ENCODE data around the gene LRP2.
"Not testable (repeated sequence)": the region's sequence is repeated elsewhere in the genome, so short reads cannot be mapped to it uniquely, and the experiment has no call there.

The LRP2 gene

GRCh38 chr2:169345486-169346437 lies 16.6 kb downstream of the LRP2 start:
- no peak for DNase-seq

GRCh38 chr2:169344736-169345485 lies 17.4 kb downstream of the LRP2 start:
- no peak for DNase-seq

GRCh38 chr2:169343202-169343601 lies 19.1 kb downstream of the LRP2 start:
- no peak for DNase-seq

GRCh38 chr2:169339657-169340056 lies 22.7 kb downstream of the LRP2 start:
- no peak for DNase-seq

GRCh38 chr2:169336695-169337094 lies 25.6 kb downstream of the LRP2 start:
- DNase-seq = no peak

- no peak for DNase-seq
Observed at GRCh38 chr2:169330555-169331198, 31.7 kb downstream of the LRP2 start.

- DNase-seq = no peak
Observed at GRCh38 chr2:169329688-169330554, 32.4 kb downstream of the LRP2 start.

GRCh38 chr2:169328785-169329184 lies 33.5 kb downstream of the LRP2 start:
- DNase-seq = no peak

- DNase-seq = not testable (repeated sequence)
Observed at GRCh38 chr2:169327837-169328236, 34.5 kb downstream of the LRP2 start.

GRCh38 chr2:169325886-169326285 lies 36.4 kb downstream of the LRP2 start:
- DNase-seq = not testable (repeated sequence)

- DNase-seq = no peak
Observed at GRCh38 chr2:169324581-169325260, 37.6 kb downstream of the LRP2 start.

- no peak for DNase-seq
Observed at GRCh38 chr2:169323841-169324240, 38.5 kb downstream of the LRP2 start.

- no peak for DNase-seq
Observed at GRCh38 chr2:169320561-169320960, 41.8 kb downstream of the LRP2 start.

GRCh38 chr2:169315357-169315756 lies 47.0 kb downstream of the LRP2 start:
- no peak for DNase-seq

- not testable (repeated sequence) for DNase-seq
Observed at GRCh38 chr2:169308349-169308748, 54.0 kb downstream of the LRP2 start.

- DNase-seq = not testable (repeated sequence)
Observed at GRCh38 chr2:169304689-169305088, 57.6 kb downstream of the LRP2 start.

- no peak for DNase-seq
Observed at GRCh38 chr2:169303579-169304305, 58.6 kb downstream of the LRP2 start.

- no peak for DNase-seq
Observed at GRCh38 chr2:169302364-169302763, 60.0 kb downstream of the LRP2 start.

- DNase-seq = no peak
Observed at GRCh38 chr2:169301596-169302335, 60.6 kb downstream of the LRP2 start.

Measured in activated CD4-positive, CD25-positive, alpha-beta regulatory T cell (primary cell).